OCI-LY1 (cell line): ENCODE data around the gene NR2C1.

Experiments used
- H2AFZ ChIP-seq: fragments of 200-600 bp; sonication (generic), shearing (Covaris generic); 2 replicates; pipeline ENCODE4 v1.6.0; 2014; ENCODE audit warnings: antibody characterized with exemption, mild to moderate bottlenecking, low read length
- H3F3A ChIP-seq: fragments of 200-600 bp; sonication (generic), shearing (Covaris generic); 2 replicates; pipeline ENCODE4 v1.6.0; 2014; ENCODE audit warnings: mild to moderate bottlenecking, antibody characterized with exemption, low read length, moderate library complexity; ENCODE audit not compliant: insufficient read depth
- H3K27ac ChIP-seq: fragments of 200-600 bp; sonication (generic); 2 replicates; pipeline ENCODE4 v1.5.1; 2014; ENCODE audit warnings: low read length, mixed run types, mild to moderate bottlenecking, low read depth; ENCODE audit not compliant: poor library complexity, severe bottlenecking
- H3K27me3 ChIP-seq: fragments of 200-600 bp; sonication (generic); 2 replicates; pipeline ENCODE4 v1.6.0; 2014; ENCODE audit warnings: antibody characterized with exemption, mild to moderate bottlenecking, low read length, moderate library complexity; ENCODE audit not compliant: insufficient read depth
- H3K36me3 ChIP-seq: fragments of 200-600 bp; sonication (generic); 2 replicates; pipeline ENCODE4 v1.6.1; 2014; ENCODE audit warnings: mild to moderate bottlenecking, antibody characterized with exemption, low read length, moderate library complexity, mixed read lengths; ENCODE audit not compliant: insufficient read depth
- H3K4me1 ChIP-seq: fragments of 200-600 bp; sonication (generic); 2 replicates; pipeline ENCODE4 v1.5.1; 2014; ENCODE audit warnings: mild to moderate bottlenecking, low read length, moderate library complexity; ENCODE audit not compliant: insufficient read depth, severe bottlenecking
- H3K4me2 ChIP-seq: fragments of 200-600 bp; sonication (generic), shearing (Covaris generic); 2 replicates; pipeline ENCODE4 v1.6.1; 2014; ENCODE audit warnings: low read length
- H3K4me3 ChIP-seq: fragments of 200-600 bp; sonication (generic); 2 replicates; pipeline ENCODE4 v1.5.1; 2014; ENCODE audit warnings: low read length, low read depth, mild to moderate bottlenecking, mixed read lengths; ENCODE audit not compliant: poor library complexity, severe bottlenecking
- H3K79me2 ChIP-seq: fragments of 200-600 bp; shearing (Covaris generic); 2 replicates; pipeline ENCODE4 v1.6.1; 2016; ENCODE audit warnings: mixed run types, low read length, mixed read lengths; ENCODE audit not compliant: insufficient read depth
- H3K9ac ChIP-seq: fragments of 200-600 bp; sonication (generic), shearing (Covaris generic); 2 replicates; pipeline ENCODE4 v1.6.1; 2014; ENCODE audit warnings: mild to moderate bottlenecking, low read length, mixed read lengths
- H3K9me2 ChIP-seq: fragments of 200-600 bp; sonication (generic), shearing (Covaris generic); 2 replicates; pipeline ENCODE4 v1.6.1; 2014; ENCODE audit warnings: low read depth, mild to moderate bottlenecking, low read length, mixed read lengths
- H3K9me3 ChIP-seq: fragments of 200-600 bp; shearing (Covaris generic); 2 replicates; pipeline ENCODE4 v1.6.1; 2014; ENCODE audit warnings: low read length, mixed read lengths
- H4K20me1 ChIP-seq: fragments of 200-600 bp; sonication (generic), shearing (Covaris generic); 2 replicates; pipeline ENCODE4 v1.6.0; 2016; ENCODE audit warnings: mild to moderate bottlenecking, low read length; ENCODE audit not compliant: insufficient read depth
- CTCF ChIP-seq: fragments of 200-600 bp; sonication (generic), shearing (Covaris generic); IDR thresholded peaks from 2 replicates; pipeline ENCODE4 v1.5.1; 2017; ENCODE audit warnings: mild to moderate bottlenecking, antibody characterized with exemption, low read length, moderate library complexity, mixed read lengths
- EZH2 ChIP-seq: fragments of 200-600 bp; sonication (generic), shearing (Covaris generic); IDR thresholded peaks from 2 replicates; pipeline ENCODE4 v1.8.0; 2017; ENCODE audit warnings: borderline replicate concordance, mixed run types, mild to moderate bottlenecking, antibody characterized with exemption, low read length, moderate library complexity, mixed read lengths

NR2C1 gene

GRCh38 chr12:95100264-95101190 lies 27.1 kb upstream of the NR2C1 start:
- no peak overlapping the region for H3K4me2 ChIP-seq
- H3F3A ChIP-seq = no peaks in the 10 kb centered on the region
- H3K9me2 ChIP-seq = no peaks in the 10 kb centered on the region
- H3K4me1 ChIP-seq = no peaks in the 10 kb centered on the region
- no peaks in the 10 kb centered on the region for H3K79me2 ChIP-seq
- H3K9me3 ChIP-seq = no peaks in the 10 kb centered on the region
- H3K36me3 ChIP-seq = no peaks in the 10 kb centered on the region
- H4K20me1 ChIP-seq = no peaks in the 10 kb centered on the region
- no peak overlapping the region for H3K27ac ChIP-seq
- H3K27me3 ChIP-seq = no peaks in the 10 kb centered on the region
- no peak overlapping the region for H3K4me3 ChIP-seq
- H2AFZ ChIP-seq = no peak overlapping the region
- no peak overlapping the region for H3K9ac ChIP-seq
- no peak for TF ChIP-seq CTCF

GRCh38 chr12:95099270-95099790 lies 25.9 kb upstream of the NR2C1 start:
- no peaks in the 10 kb centered on the region for H3K36me3 ChIP-seq

GRCh38 chr12:95096852-95097251 lies 23.4 kb upstream of the NR2C1 start:
- TF ChIP-seq EZH2 = no peak
- TF ChIP-seq CTCF = no peak
- Histone ChIP-seq H3K9ac (no peak overlapping the region), H3K4me2 (no peak overlapping the region), H3K79me2 (no peaks in the 10 kb centered on the region), H3K9me3 (no peaks in the 10 kb centered on the region), H3K9me2 (no peaks in the 10 kb centered on the region), H3K4me1 (no peaks in the 10 kb centered on the region), H3K27me3 (no peaks in the 10 kb centered on the region), H3K4me3 (no peak overlapping the region), H3K36me3 (no peaks in the 10 kb centered on the region), H3F3A (no peaks in the 10 kb centered on the region), H3K27ac (no peak overlapping the region), H4K20me1 (no peaks in the 10 kb centered on the region), H2AFZ (no peak overlapping the region)

More at GRCh38 chr12:95099270-95099790, 25.9 kb upstream of the NR2C1 start:
- H3K9ac ChIP-seq = no peak overlapping the region
- no peaks in the 10 kb centered on the region for H3K27me3 ChIP-seq
- H3K4me1 ChIP-seq = no peaks in the 10 kb centered on the region
- H3K4me2 ChIP-seq = no peak overlapping the region
- H3K79me2 ChIP-seq = no peaks in the 10 kb centered on the region
- H3F3A ChIP-seq = no peaks in the 10 kb centered on the region
- no peaks in the 10 kb centered on the region for H4K20me1 ChIP-seq
- no peaks in the 10 kb centered on the region for H3K9me2 ChIP-seq
- no peak overlapping the region for H3K27ac ChIP-seq
- H3K4me3 ChIP-seq = no peak overlapping the region
- TF ChIP-seq EZH2 (no peak), CTCF (no peak)
- no peaks in the 10 kb centered on the region for H3K9me3 ChIP-seq
- no peak overlapping the region for H2AFZ ChIP-seq
